ENCODE measurements around the gene HOXB9. TPM values are rescaled to one million over a fixed set of nuclear protein-coding genes. Genes with fewer than 3 reads are reported as not detected.

HOXB9 gene
- total and polyA plus RNA-seq, 9 of the 15 experiments (the other 6 are each of a cell fraction or from before 2014, with no cell fraction given), result 3.1 to 196 (median 77.6) TPM

DNA sequence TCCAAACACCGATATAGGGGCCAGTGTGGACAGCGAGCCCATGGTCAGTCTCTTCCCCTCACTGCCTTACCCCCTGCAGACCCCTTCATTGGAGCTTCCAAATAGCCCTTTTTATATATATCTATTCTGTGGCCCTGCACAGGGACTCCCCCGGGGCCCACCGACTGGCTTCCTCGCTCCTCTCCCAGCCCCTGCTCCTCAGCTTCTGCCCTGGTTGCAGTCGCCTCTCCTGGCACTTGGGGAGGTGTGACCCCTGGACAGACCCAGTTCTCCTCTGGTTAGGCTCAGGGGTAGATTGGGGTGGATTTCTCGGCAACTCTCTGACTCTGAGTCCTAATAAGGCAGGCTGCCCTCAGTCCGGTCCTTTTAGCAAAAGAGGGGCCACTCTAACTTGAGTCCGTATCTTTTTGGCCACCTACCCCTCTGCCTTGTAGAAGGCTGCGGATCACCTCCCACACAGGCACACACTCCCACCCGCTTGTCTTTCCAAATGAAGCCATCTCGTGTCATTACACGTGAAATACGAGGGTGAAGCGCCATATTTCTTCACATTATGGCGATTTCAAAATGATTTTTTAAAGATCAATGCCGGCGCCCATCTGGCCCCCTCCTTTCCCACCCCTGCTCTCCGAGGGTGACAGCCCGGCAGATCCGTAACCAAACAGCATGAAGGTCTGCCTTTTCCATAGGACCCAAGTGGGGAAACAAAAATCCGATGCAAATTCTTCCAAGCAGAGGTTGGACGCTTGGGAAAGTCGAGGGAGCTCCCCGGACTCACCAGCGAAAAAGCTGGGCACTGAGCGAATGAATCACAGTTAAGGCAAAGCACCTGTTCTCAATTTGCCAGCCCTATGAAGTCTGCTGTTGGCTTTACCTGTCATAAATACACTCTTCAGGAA is 1.7 kb upstream of the HOXB9 start (continued):
- TF ChIP-seq HDAC6 (IDR thresholded peaks at IDR 0.05; ENCODE audit: low read depth, low read length), result no peak
- TF ChIP-seq, protein P1, sequence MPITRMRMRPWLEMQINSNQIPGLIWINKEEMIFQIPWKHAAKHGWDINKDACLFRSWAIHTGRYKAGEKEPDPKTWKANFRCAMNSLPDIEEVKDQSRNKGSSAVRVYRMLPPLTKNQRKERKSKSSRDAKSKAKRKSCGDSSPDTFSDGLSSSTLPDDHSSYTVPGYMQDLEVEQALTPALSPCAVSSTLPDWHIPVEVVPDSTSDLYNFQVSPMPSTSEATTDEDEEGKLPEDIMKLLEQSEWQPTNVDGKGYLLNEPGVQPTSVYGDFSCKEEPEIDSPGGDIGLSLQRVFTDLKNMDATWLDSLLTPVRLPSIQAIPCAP (CRISPR knock-in tag; IDR thresholded peaks at IDR 0.05; ENCODE audit: borderline replicate concordance), result no peak
- TF ChIP-seq, protein P2, sequence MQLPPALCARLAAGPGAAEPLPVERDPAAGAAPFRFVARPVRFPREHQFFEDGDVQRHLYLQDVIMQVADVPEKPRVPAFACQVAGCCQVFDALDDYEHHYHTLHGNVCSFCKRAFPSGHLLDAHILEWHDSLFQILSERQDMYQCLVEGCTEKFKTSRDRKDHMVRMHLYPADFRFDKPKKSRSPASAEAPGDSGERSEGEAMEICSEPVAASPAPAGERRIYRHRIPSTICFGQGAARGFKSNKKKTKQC (CRISPR knock-in tag; IDR thresholded peaks at IDR 0.05), result no peak
- no peak for TF ChIP-seq ZNF184 (CRISPR knock-in tag; IDR thresholded peaks at IDR 0.05)
- no peak for TF ChIP-seq ARID2 (IDR thresholded peaks at IDR 0.05)
- no peak for TF ChIP-seq ETV5 (CRISPR knock-in tag; IDR thresholded peaks at IDR 0.05; ENCODE audit: low read depth)
- peak; percentile 75 for TF ChIP-seq EGR1 (conservative IDR thresholded peaks at IDR 0.05)
- peak; percentile 24 for TF ChIP-seq NCOA4 (IDR thresholded peaks at IDR 0.05; ENCODE audit: partially characterized antibody)
- TF ChIP-seq ZC3H11A (IDR thresholded peaks at IDR 0.05; ENCODE audit: low read depth, low read length), result no peak
- TF ChIP-seq TAF15 (IDR thresholded peaks at IDR 0.05; ENCODE audit: low read depth, low read length), result no peak
- peak; percentile 59 for TF ChIP-seq KDM5B (IDR thresholded peaks at IDR 0.05; ENCODE audit: insufficient replicate concordance, low read depth, low read length)
- TF ChIP-seq, protein P3, sequence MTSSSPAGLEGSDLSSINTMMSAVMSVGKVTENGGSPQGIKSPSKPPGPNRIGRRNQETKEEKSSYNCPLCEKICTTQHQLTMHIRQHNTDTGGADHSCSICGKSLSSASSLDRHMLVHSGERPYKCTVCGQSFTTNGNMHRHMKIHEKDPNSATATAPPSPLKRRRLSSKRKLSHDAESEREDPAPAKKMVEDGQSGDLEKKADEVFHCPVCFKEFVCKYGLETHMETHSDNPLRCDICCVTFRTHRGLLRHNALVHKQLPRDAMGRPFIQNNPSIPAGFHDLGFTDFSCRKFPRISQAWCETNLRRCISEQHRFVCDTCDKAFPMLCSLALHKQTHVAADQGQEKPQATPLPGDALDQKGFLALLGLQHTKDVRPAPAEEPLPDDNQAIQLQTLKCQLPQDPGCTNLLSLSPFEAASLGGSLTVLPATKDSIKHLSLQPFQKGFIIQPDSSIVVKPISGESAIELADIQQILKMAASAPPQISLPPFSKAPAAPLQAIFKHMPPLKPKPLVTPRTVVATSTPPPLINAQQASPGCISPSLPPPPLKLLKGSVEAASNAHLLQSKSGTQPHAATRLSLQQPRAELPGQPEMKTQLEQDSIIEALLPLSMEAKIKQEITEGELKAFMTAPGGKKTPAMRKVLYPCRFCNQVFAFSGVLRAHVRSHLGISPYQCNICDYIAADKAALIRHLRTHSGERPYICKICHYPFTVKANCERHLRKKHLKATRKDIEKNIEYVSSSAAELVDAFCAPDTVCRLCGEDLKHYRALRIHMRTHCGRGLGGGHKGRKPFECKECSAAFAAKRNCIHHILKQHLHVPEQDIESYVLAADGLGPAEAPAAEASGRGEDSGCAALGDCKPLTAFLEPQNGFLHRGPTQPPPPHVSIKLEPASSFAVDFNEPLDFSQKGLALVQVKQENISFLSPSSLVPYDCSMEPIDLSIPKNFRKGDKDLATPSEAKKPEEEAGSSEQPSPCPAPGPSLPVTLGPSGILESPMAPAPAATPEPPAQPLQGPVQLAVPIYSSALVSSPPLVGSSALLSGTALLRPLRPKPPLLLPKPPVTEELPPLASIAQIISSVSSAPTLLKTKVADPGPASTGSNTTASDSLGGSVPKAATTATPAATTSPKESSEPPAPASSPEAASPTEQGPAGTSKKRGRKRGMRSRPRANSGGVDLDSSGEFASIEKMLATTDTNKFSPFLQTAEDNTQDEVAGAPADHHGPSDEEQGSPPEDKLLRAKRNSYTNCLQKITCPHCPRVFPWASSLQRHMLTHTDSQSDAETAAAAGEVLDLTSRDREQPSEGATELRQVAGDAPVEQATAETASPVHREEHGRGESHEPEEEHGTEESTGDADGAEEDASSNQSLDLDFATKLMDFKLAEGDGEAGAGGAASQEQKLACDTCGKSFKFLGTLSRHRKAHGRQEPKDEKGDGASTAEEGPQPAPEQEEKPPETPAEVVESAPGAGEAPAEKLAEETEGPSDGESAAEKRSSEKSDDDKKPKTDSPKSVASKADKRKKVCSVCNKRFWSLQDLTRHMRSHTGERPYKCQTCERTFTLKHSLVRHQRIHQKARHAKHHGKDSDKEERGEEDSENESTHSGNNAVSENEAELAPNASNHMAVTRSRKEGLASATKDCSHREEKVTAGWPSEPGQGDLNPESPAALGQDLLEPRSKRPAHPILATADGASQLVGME (CRISPR knock-in tag; IDR thresholded peaks at IDR 0.05), result no peak
- TF ChIP-seq, protein P4, sequence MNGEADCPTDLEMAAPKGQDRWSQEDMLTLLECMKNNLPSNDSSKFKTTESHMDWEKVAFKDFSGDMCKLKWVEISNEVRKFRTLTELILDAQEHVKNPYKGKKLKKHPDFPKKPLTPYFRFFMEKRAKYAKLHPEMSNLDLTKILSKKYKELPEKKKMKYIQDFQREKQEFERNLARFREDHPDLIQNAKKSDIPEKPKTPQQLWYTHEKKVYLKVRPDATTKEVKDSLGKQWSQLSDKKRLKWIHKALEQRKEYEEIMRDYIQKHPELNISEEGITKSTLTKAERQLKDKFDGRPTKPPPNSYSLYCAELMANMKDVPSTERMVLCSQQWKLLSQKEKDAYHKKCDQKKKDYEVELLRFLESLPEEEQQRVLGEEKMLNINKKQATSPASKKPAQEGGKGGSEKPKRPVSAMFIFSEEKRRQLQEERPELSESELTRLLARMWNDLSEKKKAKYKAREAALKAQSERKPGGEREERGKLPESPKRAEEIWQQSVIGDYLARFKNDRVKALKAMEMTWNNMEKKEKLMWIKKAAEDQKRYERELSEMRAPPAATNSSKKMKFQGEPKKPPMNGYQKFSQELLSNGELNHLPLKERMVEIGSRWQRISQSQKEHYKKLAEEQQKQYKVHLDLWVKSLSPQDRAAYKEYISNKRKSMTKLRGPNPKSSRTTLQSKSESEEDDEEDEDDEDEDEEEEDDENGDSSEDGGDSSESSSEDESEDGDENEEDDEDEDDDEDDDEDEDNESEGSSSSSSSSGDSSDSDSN (IDR thresholded peaks at IDR 0.05; ENCODE audit: borderline replicate concordance in 1 of 2, low read depth in 2 of 2, low read length in 2 of 2), result peak in 1 of 2 experiments; percentile 10; a peak in 1 of 4 replicates
- TF ChIP-seq, protein P5, sequence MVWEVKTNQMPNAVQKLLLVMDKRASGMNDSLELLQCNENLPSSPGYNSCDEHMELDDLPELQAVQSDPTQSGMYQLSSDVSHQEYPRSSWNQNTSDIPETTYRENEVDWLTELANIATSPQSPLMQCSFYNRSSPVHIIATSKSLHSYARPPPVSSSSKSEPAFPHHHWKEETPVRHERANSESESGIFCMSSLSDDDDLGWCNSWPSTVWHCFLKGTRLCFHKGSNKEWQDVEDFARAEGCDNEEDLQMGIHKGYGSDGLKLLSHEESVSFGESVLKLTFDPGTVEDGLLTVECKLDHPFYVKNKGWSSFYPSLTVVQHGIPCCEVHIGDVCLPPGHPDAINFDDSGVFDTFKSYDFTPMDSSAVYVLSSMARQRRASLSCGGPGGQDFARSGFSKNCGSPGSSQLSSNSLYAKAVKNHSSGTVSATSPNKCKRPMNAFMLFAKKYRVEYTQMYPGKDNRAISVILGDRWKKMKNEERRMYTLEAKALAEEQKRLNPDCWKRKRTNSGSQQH (CRISPR knock-in tag; IDR thresholded peaks at IDR 0.05), result no peak
- TF ChIP-seq NFRKB (IDR thresholded peaks at IDR 0.05; ENCODE audit: low read depth), result peak; percentile 51; the same call in 1 of the 2 replicates
- no peak for TF ChIP-seq LEF1 (IDR thresholded peaks at IDR 0.05)

Measured in K562 (cell line).